Measurements from ENCODE around the gene GLYR1. TPM values are rescaled to one million over a fixed set of nuclear protein-coding genes. Genes with fewer than 3 reads are reported as not detected.
"Not testable (repeated sequence)": the region's sequence is repeated elsewhere in the genome, so short reads cannot be mapped to it uniquely, and the experiment has no call there.

Gene GLYR1
- total and polyA plus RNA-seq, 2 donors (not counting 1 experiment from before 2014, with no cell fraction given), result 34.0 to 137 TPM

DNA sequence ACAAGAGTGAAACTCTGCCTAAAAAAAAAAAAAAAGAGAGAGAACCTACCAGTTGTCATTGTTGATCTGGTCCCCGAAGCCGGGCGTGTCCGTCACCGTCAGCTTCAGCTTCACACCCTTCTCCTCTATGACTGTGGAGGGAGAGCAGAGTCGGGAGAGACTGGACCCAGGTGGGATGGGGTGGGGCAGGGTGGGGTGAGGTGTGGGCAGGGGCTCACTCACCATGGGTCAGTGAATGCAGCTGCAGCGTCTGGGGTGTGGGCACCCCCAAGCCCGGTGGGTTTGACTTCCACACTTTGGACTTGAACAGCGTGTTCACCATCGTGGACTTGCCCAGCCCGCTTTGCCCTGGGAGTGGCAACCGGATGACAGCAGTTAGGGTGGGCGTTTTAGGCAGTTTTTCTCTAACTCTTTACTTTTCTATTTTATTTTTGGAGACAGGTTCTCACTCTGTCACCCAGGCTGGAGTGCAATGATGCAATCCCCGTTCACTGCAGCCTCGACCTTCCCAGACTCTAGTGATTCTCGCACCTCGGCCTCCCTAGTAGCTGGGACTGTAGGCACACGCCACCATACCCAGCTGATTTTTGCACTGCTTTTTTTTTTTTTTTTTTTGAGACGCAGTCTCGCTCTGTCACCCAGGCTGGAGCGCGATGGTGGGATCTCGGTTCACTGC lies 61.2 kb downstream of the GLYR1 start:
- no peaks in the 10 kb centered on the region for H3K79me2 ChIP-seq (ENCODE audit: control insufficient read depth, insufficient read depth, low read length)
- H2AFZ ChIP-seq (ENCODE audit: insufficient read depth, low read depth, low read length, poor library complexity, severe bottlenecking), result no peak overlapping the region
- no peak overlapping the region for H3K4me3 ChIP-seq (ENCODE audit: control extremely low read depth in 1 of 5, extremely low read depth in 1 of 5, insufficient read depth in 1 of 5, low read depth in 2 of 5, low read length in 4 of 5)
- peaks cover 0 to 3% (median 0%) of the 10 kb centered on the region in 4 experiments for H3K27me3 ChIP-seq (replicated peaks in 1 of 4; ENCODE audit: control extremely low read depth in 1 of 4, control insufficient read depth in 3 of 4, insufficient read depth in 4 of 4, low read length in 3 of 4)
- intact Hi-C loops (cut with micrococcal nuclease), result no loop called here
- 93% methylated on average over 8 of the region's 23 CpGs for WGBS (ENCODE audit: insufficient coverage)
- POLR2A ChIA-PET, result interaction anchor here (0.6 to 0.7 kb wide), 3 partner anchors 85 to 298 kb away, joined by 3 to 12 read pairs (median 7); no protein-coding TSS in a partner anchor
- DNase-seq (no peak), ATAC-seq (ENCODE audit: low read depth) (no peak)
- H3K36me3 ChIP-seq (replicated peaks in 1 of 2; ENCODE audit: control extremely low read depth in 1 of 2, control insufficient read depth in 1 of 2, extremely low read depth in 1 of 2, insufficient read depth in 2 of 2, low read length in 1 of 2), result no peaks in the 10 kb centered on the region
- no peak overlapping the region for H3K27ac Mint-ChIP-seq
- no peaks in the 10 kb centered on the region for H3K4me1 ChIP-seq (ENCODE audit: control insufficient read depth in 2 of 2, insufficient read depth in 2 of 2, low read length in 2 of 2)
- no peak overlapping the region for H3K4me3 Mint-ChIP-seq
- no peaks in the 10 kb centered on the region for H3K9me3 ChIP-seq (ENCODE audit: control extremely low read depth in 1 of 3, control insufficient read depth in 2 of 3, insufficient read depth in 1 of 3, low read length in 2 of 3)
- CTCF ChIA-PET, result no interaction called here
- H3K9me3 Mint-ChIP-seq (ENCODE audit: insufficient read depth), result no peaks in the 10 kb centered on the region
- no peak overlapping the region for H3K4me2 ChIP-seq (replicated peaks; ENCODE audit: low read depth, low read length, poor library complexity, severe bottlenecking)
- TF ChIP-seq EZH2 (IDR thresholded peaks at IDR 0.05; ENCODE audit: borderline replicate concordance, insufficient read depth, low read depth, low read length, poor library complexity, severe bottlenecking), result no peak
- TF ChIP-seq, protein P1, sequence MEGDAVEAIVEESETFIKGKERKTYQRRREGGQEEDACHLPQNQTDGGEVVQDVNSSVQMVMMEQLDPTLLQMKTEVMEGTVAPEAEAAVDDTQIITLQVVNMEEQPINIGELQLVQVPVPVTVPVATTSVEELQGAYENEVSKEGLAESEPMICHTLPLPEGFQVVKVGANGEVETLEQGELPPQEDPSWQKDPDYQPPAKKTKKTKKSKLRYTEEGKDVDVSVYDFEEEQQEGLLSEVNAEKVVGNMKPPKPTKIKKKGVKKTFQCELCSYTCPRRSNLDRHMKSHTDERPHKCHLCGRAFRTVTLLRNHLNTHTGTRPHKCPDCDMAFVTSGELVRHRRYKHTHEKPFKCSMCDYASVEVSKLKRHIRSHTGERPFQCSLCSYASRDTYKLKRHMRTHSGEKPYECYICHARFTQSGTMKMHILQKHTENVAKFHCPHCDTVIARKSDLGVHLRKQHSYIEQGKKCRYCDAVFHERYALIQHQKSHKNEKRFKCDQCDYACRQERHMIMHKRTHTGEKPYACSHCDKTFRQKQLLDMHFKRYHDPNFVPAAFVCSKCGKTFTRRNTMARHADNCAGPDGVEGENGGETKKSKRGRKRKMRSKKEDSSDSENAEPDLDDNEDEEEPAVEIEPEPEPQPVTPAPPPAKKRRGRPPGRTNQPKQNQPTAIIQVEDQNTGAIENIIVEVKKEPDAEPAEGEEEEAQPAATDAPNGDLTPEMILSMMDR (IDR thresholded peaks at IDR 0.05), result no peak
- no peaks in the 10 kb centered on the region for H4K20me1 ChIP-seq (ENCODE audit: control insufficient read depth, insufficient read depth, low read length, poor library complexity, severe bottlenecking)
- no peak overlapping the region for H3K9ac ChIP-seq (ENCODE audit: low read length)
- peaks cover 1% of the 10 kb centered on the region for H3K4me1 Mint-ChIP-seq
- no peaks in the 10 kb centered on the region for H3K27me3 Mint-ChIP-seq
- H3K27ac ChIP-seq (ENCODE audit: low read length in 2 of 2), result no peak overlapping the region

DNA sequence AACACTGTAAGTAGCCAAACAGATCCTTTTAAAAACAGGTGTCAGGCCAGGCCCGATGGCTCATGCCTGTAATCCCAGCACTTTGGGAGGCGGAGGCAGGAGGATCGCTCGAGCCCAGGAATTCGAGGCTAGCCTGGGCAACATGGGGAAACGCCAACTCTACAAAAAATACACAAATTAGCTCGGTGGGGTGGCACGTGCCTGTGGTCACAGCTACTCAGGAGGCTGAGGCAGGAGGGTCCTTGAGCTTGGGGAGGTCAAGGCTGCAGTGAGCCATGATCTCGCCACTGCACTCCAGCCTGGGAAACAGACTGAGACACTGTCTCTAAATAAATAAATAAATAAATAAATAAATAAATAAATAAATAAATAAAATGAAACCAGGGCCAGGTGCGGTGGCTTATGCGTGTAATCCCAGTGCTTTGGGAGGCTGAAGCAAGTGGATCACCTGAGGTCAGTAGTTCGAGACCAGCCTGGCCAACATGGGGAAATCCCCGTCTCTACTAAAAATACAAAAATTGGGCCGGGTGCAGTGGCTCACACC lies 62.6 kb downstream of the GLYR1 start:
- not testable (repeated sequence) for H3K27ac Mint-ChIP-seq; ATAC-seq (ENCODE audit: low read depth)

More for the DNA sequence above, 62.6 kb downstream of the GLYR1 start:
- H3K27ac ChIP-seq (ENCODE audit: low read length in 2 of 2); H4K20me1 ChIP-seq (ENCODE audit: control insufficient read depth, insufficient read depth, low read length, poor library complexity, severe bottlenecking); H3K4me1 ChIP-seq (ENCODE audit: control insufficient read depth in 2 of 2, insufficient read depth in 2 of 2, low read length in 2 of 2); CTCF ChIA-PET; H3K4me3 ChIP-seq (ENCODE audit: control extremely low read depth in 1 of 5, extremely low read depth in 1 of 5, insufficient read depth in 1 of 5, low read depth in 2 of 5, low read length in 4 of 5); H3K79me2 ChIP-seq (ENCODE audit: control insufficient read depth, insufficient read depth, low read length); H2AFZ ChIP-seq (ENCODE audit: insufficient read depth, low read depth, low read length, poor library complexity, severe bottlenecking); H3K9me3 ChIP-seq (ENCODE audit: control extremely low read depth in 1 of 3, control insufficient read depth in 2 of 3, insufficient read depth in 1 of 3, low read length in 2 of 3); H3K9me3 Mint-ChIP-seq (ENCODE audit: insufficient read depth); H3K9ac ChIP-seq (ENCODE audit: low read length); intact Hi-C loops (cut with micrococcal nuclease); POLR2A ChIA-PET; H3K36me3 ChIP-seq (replicated peaks in 1 of 2; ENCODE audit: control extremely low read depth in 1 of 2, control insufficient read depth in 1 of 2, extremely low read depth in 1 of 2, insufficient read depth in 2 of 2, low read length in 1 of 2); H3K27me3 ChIP-seq (replicated peaks in 1 of 4; ENCODE audit: control extremely low read depth in 1 of 4, control insufficient read depth in 3 of 4, insufficient read depth in 4 of 4, low read length in 3 of 4); DNase-seq; H3K27me3 Mint-ChIP-seq; H3K4me2 ChIP-seq (replicated peaks; ENCODE audit: low read depth, low read length, poor library complexity, severe bottlenecking); H3K4me1 Mint-ChIP-seq; H3K4me3 Mint-ChIP-seq: not testable (repeated sequence)
- WGBS (ENCODE audit: insufficient coverage), result 100% methylated on average over 4 of the region's 14 CpGs

Measured in B cell (primary cell).